Tibial nerve (tissue), 4 donors: ENCODE measurements around the gene PNPLA1.

Experiments used
- EP300 ChIP-seq, 2 donors: sonication (generic); formaldehyde crosslinking; IDR thresholded peaks; one replicate each; pipeline ENCODE4 v1.6.1; 2017; ENCODE audit warnings: antibody characterized with exemption in 2 of 2, mild to moderate bottlenecking in 1 of 2
- POLR2A ChIP-seq, 2 donors: fragments of 450-650 bp; IDR thresholded peaks; one replicate each; pipeline ENCODE4 v1.6.1; 2017; ENCODE audit warnings: antibody characterized with exemption in 2 of 2, mild to moderate bottlenecking in 2 of 2, moderate library complexity in 2 of 2
- TF ChIP-seq, protein P1 (sequence below), 5 experiments: fragments of 200-600 bp in 3 of 5; fragments of 450-650 bp in 2 of 5; sonication (generic) in 3 of 5; IDR thresholded peaks; one replicate each; pipeline ENCODE4 v1.5.1; 2016 to 2019; ENCODE audit warnings: antibody characterized with exemption in 5 of 5, mild to moderate bottlenecking in 3 of 5, moderate library complexity in 2 of 5

DNA sequence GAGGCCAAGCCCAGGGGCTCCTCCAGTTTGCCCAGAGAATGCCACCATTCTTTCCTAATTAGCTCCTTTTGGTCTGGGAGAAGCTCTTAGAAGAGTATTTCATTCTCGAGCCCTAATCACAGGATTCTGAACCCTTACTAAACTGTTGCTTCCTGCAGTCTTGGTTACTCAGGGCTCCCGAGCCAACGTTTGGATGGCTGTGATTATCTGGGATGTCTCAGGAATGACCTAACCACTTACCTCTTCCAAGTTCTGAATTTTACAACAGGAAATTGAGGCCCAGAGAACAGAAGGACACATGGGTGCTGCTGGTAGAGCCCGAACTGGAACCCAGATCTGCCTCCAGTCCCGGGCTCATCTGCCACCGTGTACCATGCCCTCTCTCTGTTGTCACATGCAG is 22.2 kb upstream of the PNPLA1 start:
- no peak for TF ChIP-seq POLR2A (IDR thresholded peaks at IDR 0.05)
- no peak for TF ChIP-seq EP300 (IDR thresholded peaks at IDR 0.05)
- TF ChIP-seq, protein P1, sequence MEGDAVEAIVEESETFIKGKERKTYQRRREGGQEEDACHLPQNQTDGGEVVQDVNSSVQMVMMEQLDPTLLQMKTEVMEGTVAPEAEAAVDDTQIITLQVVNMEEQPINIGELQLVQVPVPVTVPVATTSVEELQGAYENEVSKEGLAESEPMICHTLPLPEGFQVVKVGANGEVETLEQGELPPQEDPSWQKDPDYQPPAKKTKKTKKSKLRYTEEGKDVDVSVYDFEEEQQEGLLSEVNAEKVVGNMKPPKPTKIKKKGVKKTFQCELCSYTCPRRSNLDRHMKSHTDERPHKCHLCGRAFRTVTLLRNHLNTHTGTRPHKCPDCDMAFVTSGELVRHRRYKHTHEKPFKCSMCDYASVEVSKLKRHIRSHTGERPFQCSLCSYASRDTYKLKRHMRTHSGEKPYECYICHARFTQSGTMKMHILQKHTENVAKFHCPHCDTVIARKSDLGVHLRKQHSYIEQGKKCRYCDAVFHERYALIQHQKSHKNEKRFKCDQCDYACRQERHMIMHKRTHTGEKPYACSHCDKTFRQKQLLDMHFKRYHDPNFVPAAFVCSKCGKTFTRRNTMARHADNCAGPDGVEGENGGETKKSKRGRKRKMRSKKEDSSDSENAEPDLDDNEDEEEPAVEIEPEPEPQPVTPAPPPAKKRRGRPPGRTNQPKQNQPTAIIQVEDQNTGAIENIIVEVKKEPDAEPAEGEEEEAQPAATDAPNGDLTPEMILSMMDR (IDR thresholded peaks at IDR 0.05): no peak
